Bronchial epithelial cell (primary cell): Measurements from ENCODE around the gene SRBD1. TPM values are rescaled to one million over a fixed set of nuclear protein-coding genes. Genes with fewer than 3 reads are reported as not detected.

Experiments
- DNase-seq: peaks from one replicate; pipeline ENCODE4 v3.0.0-alpha.2; 2010; ENCODE audit warnings: low read depth
- FAIRE-seq: peaks from 2 replicates; lab custom pipeline; 2011; peaks lifted over from hg19 to GRCh38; lab: Jason Lieb, UNC
- H3K27me3 ChIP-seq: 2 replicates; pipeline ENCODE4 v1.5.1; 2011; ENCODE audit warnings: low read length; ENCODE audit not compliant: control insufficient read depth, insufficient read depth
- H3K36me3 ChIP-seq: 2 replicates; pipeline ENCODE4 v1.5.1; 2011; ENCODE audit warnings: low read length; ENCODE audit not compliant: control insufficient read depth, insufficient read depth
- H3K4me3 ChIP-seq: 2 replicates; pipeline ENCODE4 v1.5.1; 2011; ENCODE audit warnings: mild to moderate bottlenecking, low read depth, low read length, control low read depth
- total RNA-seq: library from RNA; depleted of rRNA; stranded (reverse); fragments of >200 nt; gene quantifications from 2 replicates; pipeline ENCODE4 v1.2.1, GENCODE V29; 2014
- TF ChIP-seq, protein P1 (sequence below): IDR thresholded peaks from 2 replicates; pipeline ENCODE4 v1.5.1; 2011; ENCODE audit warnings: mild to moderate bottlenecking, moderate library complexity, low read length, control low read depth, inconsistent platforms; ENCODE audit not compliant: insufficient read depth, severe bottlenecking

Gene SRBD1
- total RNA-seq, 1 donor from 2014 or later: 12.9 TPM

DNA sequence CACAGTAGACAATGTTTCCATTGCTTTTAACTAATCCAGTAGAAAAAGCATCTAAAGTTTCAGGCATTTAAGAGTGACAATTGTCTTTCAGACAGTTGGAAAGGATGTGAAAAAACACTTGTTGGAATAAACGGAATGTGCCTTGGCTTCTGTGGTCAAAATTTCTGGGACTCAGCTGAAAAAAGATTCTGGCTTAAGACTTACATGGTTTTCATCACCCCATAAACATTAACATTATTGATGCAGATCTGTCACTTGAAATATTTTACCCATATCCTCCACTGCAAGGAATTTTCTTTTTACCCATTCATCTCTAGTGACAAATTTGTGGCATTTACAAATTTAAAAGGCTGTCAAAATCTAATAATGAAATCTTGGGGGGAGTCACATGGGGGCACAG is 166.0 kb downstream of the SRBD1 start:
- FAIRE-seq (no peak), DNase-seq (no peak)
- Histone ChIP-seq H3K4me3 (no peak overlapping the region), H3K36me3 (no peaks in the 10 kb centered on the region), H3K27me3 (no peaks in the 10 kb centered on the region)
- TF ChIP-seq, protein P1, sequence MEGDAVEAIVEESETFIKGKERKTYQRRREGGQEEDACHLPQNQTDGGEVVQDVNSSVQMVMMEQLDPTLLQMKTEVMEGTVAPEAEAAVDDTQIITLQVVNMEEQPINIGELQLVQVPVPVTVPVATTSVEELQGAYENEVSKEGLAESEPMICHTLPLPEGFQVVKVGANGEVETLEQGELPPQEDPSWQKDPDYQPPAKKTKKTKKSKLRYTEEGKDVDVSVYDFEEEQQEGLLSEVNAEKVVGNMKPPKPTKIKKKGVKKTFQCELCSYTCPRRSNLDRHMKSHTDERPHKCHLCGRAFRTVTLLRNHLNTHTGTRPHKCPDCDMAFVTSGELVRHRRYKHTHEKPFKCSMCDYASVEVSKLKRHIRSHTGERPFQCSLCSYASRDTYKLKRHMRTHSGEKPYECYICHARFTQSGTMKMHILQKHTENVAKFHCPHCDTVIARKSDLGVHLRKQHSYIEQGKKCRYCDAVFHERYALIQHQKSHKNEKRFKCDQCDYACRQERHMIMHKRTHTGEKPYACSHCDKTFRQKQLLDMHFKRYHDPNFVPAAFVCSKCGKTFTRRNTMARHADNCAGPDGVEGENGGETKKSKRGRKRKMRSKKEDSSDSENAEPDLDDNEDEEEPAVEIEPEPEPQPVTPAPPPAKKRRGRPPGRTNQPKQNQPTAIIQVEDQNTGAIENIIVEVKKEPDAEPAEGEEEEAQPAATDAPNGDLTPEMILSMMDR: no peak

DNA sequence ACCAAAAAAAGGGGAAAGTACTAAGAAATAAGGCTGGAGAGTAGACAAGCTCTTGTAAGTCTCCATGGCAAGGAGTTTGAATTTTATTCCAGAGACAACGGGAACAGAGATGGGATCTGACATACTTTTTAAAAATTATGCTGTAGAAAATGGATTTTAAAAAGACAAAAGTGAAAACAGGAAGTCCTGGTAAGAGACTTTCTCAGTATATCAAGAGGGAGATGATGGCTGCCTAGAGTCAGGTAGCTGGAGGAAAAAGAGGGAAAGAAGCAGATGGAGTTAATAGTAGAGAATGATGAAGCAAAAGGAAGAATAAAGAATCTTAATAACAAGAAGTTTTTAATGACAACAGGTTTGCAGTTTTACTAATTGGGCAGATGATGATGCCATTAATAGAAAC is 168.1 kb downstream of the SRBD1 start:
- H3K4me3 ChIP-seq: no peak overlapping the region
- no peaks in the 10 kb centered on the region for H3K36me3 ChIP-seq
- DNase-seq (no peak), FAIRE-seq (no peak)
- no peaks in the 10 kb centered on the region for H3K27me3 ChIP-seq
- TF ChIP-seq, protein P1: no peak

DNA sequence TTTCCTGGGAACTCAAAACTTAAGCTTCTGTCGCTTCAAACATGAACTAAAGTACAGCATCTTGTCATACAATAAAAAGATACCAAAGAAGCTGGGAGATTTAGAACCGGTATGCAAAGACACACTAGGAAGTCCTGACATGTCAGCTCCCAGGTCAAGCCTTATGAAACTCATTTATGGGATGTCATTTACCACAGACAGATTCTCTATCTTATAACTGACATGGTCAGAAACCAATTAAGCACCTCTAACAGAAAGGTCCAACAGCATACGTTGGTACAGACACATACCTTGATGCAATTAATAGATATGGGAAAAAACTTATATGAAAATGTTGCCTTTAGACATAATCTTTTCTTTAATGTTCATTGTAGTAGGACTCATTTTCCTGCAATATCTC is 169.0 kb downstream of the SRBD1 start:
- TF ChIP-seq, protein P1: no peak
- H3K27me3 ChIP-seq: no peaks in the 10 kb centered on the region
- H3K36me3 ChIP-seq: no peaks in the 10 kb centered on the region
- no peak for DNase-seq
- FAIRE-seq: no peak
- H3K4me3 ChIP-seq: no peak overlapping the region

DNA sequence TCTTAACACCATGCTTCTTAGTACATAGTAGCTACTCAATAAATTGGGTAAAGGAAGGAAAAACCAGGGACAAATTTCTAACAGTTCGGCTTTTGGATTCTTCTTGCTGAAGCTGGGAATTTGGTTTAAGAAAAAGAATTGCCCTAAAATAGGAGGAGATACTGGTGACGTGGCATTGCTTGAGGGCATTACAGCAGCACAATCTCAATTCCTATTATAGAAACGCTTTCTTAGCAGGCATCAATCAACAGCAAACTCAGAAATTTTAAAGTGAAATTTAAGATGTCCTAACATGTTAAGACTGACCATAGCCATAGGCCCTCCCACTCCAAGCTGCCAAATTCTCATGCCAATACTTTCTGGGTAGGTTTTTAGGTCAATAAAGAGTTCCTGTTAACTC is 169.5 kb downstream of the SRBD1 start:
- no peak for FAIRE-seq
- Histone ChIP-seq H3K4me3 (no peak overlapping the region), H3K27me3 (no peaks in the 10 kb centered on the region), H3K36me3 (no peaks in the 10 kb centered on the region)
- DNase-seq: peak; percentile 91
- TF ChIP-seq, protein P1: no peak

DNA sequence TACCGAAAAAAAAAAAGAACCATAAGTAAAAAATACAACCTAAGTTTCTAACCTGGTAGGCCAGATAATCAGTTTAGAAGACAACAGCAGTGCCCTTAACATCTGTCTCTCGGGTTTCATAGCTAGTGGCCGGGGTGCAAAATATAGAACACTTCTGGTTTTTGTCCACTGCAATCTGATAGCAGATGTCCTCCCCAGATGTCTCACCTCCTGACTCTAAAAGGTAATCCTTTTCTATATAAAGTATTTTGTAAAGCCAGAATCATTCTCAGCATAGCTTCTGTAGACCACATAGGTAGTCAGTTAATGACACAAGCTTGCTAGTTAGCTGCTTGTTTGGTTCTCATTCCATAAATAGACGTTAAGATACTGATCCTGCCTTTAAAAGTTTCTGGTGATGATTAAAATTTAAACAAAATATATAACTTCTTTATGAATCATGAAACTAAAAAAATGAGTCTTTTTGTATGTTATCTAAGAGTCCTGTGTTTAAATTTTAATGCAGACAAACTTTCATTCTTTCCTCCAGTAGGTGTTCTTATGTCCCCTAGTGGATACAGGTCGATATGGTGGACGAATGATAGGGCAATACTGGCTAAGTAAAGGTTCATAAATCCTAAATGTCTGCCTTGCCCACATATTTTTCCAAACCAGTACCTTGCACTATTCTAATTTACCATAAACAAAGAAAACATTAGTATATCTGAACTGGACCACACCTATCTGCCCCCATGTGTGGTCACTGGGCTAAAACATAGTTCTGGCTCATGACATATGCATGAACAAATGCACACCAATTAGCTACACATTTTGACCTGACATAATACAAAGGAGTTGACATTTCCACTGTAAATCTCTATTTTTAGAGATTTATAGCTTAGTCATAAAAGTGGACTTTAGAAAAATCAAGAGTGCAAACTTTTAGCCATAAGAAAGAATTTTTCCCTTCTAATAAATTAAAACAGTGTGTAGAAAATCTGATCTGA is 171.0 kb downstream of the SRBD1 start:
- TF ChIP-seq, protein P1: no peak
- no peaks in the 10 kb centered on the region for H3K36me3 ChIP-seq
- no peaks in the 10 kb centered on the region for H3K27me3 ChIP-seq
- FAIRE-seq: no peak
- DNase-seq: no peak
- H3K4me3 ChIP-seq: no peak overlapping the region
